ENCODE results near the gene RNF223. TPM values are rescaled to one million over a fixed set of nuclear protein-coding genes. Genes with fewer than 3 reads are reported as not detected.

The RNF223 gene
- total RNA-seq, 1 experiment from 2014 or later, result not detected

GRCh38 chr1:1101503-1101902, 27.4 kb upstream of the RNF223 start:
- DNase-seq (ENCODE audit: low spot score) (no peak), ATAC-seq (no peak)
- H3K9me3 Mint-ChIP-seq, result peaks cover 44% of the 10 kb centered on the region
- no peak overlapping the region for H3K27ac Mint-ChIP-seq
- H3K27me3 Mint-ChIP-seq (ENCODE audit: low read depth), result peaks cover 36% of the 10 kb centered on the region
- ChIA-PET CTCF (interaction anchor here (0.7 kb wide), 1 partner anchor 37 kb away, joined by 3 read pairs; no protein-coding TSS in a partner anchor), POLR2A (no interaction called here)
- no peaks in the 10 kb centered on the region for H3K4me1 Mint-ChIP-seq
- no peak overlapping the region for H3K4me3 Mint-ChIP-seq
- no peak for TF ChIP-seq ZMAT4 (CRISPR knock-in tag; IDR thresholded peaks at IDR 0.05)
- no peak for TF ChIP-seq ZBTB43 (CRISPR knock-in tag; IDR thresholded peaks at IDR 0.05)
- no peak for TF ChIP-seq ZNF138 (CRISPR knock-in tag; conservative IDR thresholded peaks at IDR 0.05)
- TF ChIP-seq TEAD4 (CRISPR knock-in tag; IDR thresholded peaks at IDR 0.05), result no peak
- TF ChIP-seq RORB (CRISPR knock-in tag; IDR thresholded peaks at IDR 0.05), result no peak
- TF ChIP-seq ZNF512 (CRISPR knock-in tag; IDR thresholded peaks at IDR 0.05; ENCODE audit: borderline replicate concordance), result no peak
- TF ChIP-seq SMAD3 (CRISPR knock-in tag; IDR thresholded peaks at IDR 0.05; ENCODE audit: borderline replicate concordance), result no peak
- no peak for TF ChIP-seq NFYB (CRISPR knock-in tag; conservative IDR thresholded peaks at IDR 0.05; ENCODE audit: low read depth)
- no peak for TF ChIP-seq ESRRA (CRISPR knock-in tag; IDR thresholded peaks at IDR 0.05; ENCODE audit: borderline replicate concordance)
- no peak for TF ChIP-seq MAX (CRISPR knock-in tag; IDR thresholded peaks at IDR 0.05)
- no peak for TF ChIP-seq IRF2 (CRISPR knock-in tag; IDR thresholded peaks at IDR 0.05; ENCODE audit: borderline replicate concordance, low read depth)
- no peak for TF ChIP-seq ZNF281 (CRISPR knock-in tag; IDR thresholded peaks at IDR 0.05)
- TF ChIP-seq NFATC4 (CRISPR knock-in tag; IDR thresholded peaks at IDR 0.05), result no peak
- TF ChIP-seq FOXP4 (CRISPR knock-in tag; IDR thresholded peaks at IDR 0.05), result no peak
- TF ChIP-seq TEAD1 (CRISPR knock-in tag; IDR thresholded peaks at IDR 0.05), result no peak
- TF ChIP-seq USF2 (CRISPR knock-in tag; IDR thresholded peaks at IDR 0.05), result no peak
- peaks cover 36% of the 10 kb centered on the region for H3K36me3 Mint-ChIP-seq

GRCh38 chr1:1100296-1100695, 26.2 kb upstream of the RNF223 start:
- no peaks in the 10 kb centered on the region for H3K4me1 Mint-ChIP-seq
- H3K9me3 Mint-ChIP-seq, result peaks cover 41% of the 10 kb centered on the region
- DNase-seq (ENCODE audit: low spot score) (no peak), ATAC-seq (no peak)
- H3K36me3 Mint-ChIP-seq, result peaks cover 32% of the 10 kb centered on the region
- ChIA-PET POLR2A (no interaction called here), CTCF (no interaction called here)
- no peak for TF ChIP-seq CBFB (CRISPR knock-in tag; IDR thresholded peaks at IDR 0.05; ENCODE audit: low read depth)
- no peak for TF ChIP-seq ERG (CRISPR knock-in tag; IDR thresholded peaks at IDR 0.05)
- H3K27me3 Mint-ChIP-seq (ENCODE audit: low read depth), result peaks cover 29% of the 10 kb centered on the region
- H3K4me3 Mint-ChIP-seq, result no peak overlapping the region
- no peak overlapping the region for H3K27ac Mint-ChIP-seq
